MM.1S (cell line): ENCODE measurements around the gene NR4A2.

Experiments
- DNase-seq: peaks from one replicate; pipeline ENCODE4 v3.0.0-alpha.2; 2015
- H2AFZ ChIP-seq: fragments of 300-600 bp; sonication (generic); 2 replicates; pipeline ENCODE4 v1.6.0; 2016; ENCODE audit warnings: antibody characterized with exemption, low read length
- H3F3A ChIP-seq: fragments of 300-600 bp; sonication (generic); 2 replicates; pipeline ENCODE4 v1.6.1; 2016; ENCODE audit warnings: mild to moderate bottlenecking, antibody characterized with exemption, low read length, moderate library complexity, mixed read lengths; ENCODE audit not compliant: insufficient read depth
- H3K27ac ChIP-seq: fragments of 300-600 bp; sonication (generic); 2 replicates; pipeline ENCODE4 v1.5.1; 2016; ENCODE audit warnings: mild to moderate bottlenecking, low read length
- H3K27me3 ChIP-seq: fragments of 300-600 bp; sonication (generic); replicated peaks from 2 replicates; pipeline ENCODE4 v1.6.0; 2016; ENCODE audit warnings: low read length; ENCODE audit not compliant: insufficient read depth
- H3K36me3 ChIP-seq: fragments of 300-600 bp; sonication (generic); replicated peaks from 2 replicates; pipeline ENCODE4 v1.6.1; 2016; ENCODE audit warnings: mild to moderate bottlenecking, low read length, mixed read lengths; ENCODE audit not compliant: insufficient read depth
- H3K4me1 ChIP-seq: fragments of 300-600 bp; sonication (generic); 2 replicates; pipeline ENCODE4 v1.6.1; 2016; ENCODE audit warnings: low read length, mixed read lengths
- H3K4me2 ChIP-seq: fragments of 300-600 bp; sonication (generic); 2 replicates; pipeline ENCODE4 v1.6.0; 2016; ENCODE audit warnings: low read depth, low read length
- H3K4me3 ChIP-seq: fragments of 300-600 bp; sonication (generic); 2 replicates; pipeline ENCODE4 v1.5.1; 2016; ENCODE audit warnings: low read length, mixed read lengths
- H3K79me2 ChIP-seq: fragments of 300-600 bp; sonication (generic); 2 replicates; pipeline ENCODE4 v1.6.1; 2016; ENCODE audit warnings: mixed run types, low read length, mixed read lengths
- H3K9ac ChIP-seq: fragments of 300-600 bp; sonication (generic); 2 replicates; pipeline ENCODE4 v1.6.1; 2016; ENCODE audit warnings: low read length, mixed read lengths
- H3K9me2 ChIP-seq: fragments of 300-600 bp; sonication (generic); replicated peaks from 2 replicates; pipeline ENCODE4 v1.6.1; 2016; ENCODE audit warnings: mild to moderate bottlenecking, low read length, mixed read lengths; ENCODE audit not compliant: insufficient read depth
- H3K9me3 ChIP-seq: fragments of 300-600 bp; sonication (generic); replicated peaks from 2 replicates; pipeline ENCODE4 v1.6.1; 2016; ENCODE audit warnings: mild to moderate bottlenecking, low read length, mixed read lengths; ENCODE audit not compliant: insufficient read depth
- H4K20me1 ChIP-seq: fragments of 300-600 bp; sonication (generic); 2 replicates; pipeline ENCODE4 v1.6.1; 2016; ENCODE audit warnings: mild to moderate bottlenecking, low read length, moderate library complexity, mixed read lengths; ENCODE audit not compliant: insufficient read depth
- EZH2 ChIP-seq: fragments of 300-600 bp; sonication (generic); optimal IDR thresholded peaks from 2 replicates; pipeline ENCODE3; 2017; ENCODE audit warnings: low read depth, mild to moderate bottlenecking, antibody characterized with exemption, low read length, mixed read lengths
- EZH2phosphoT487 ChIP-seq: fragments of 300-600 bp; sonication (generic); IDR thresholded peaks from 2 replicates; pipeline ENCODE4 v1.6.1; 2018; ENCODE audit warnings: antibody characterized with exemption, low read length
- TF ChIP-seq, protein P1 (sequence below): fragments of 300-600 bp; sonication (generic); IDR thresholded peaks from 2 replicates; pipeline ENCODE4 v1.5.1; 2016; ENCODE audit warnings: antibody characterized with exemption, low read length, mixed read lengths

The NR4A2 gene

GRCh38 chr2:156333274-156333950, 891 bp upstream of the NR4A2 start:
- H3K9me3 ChIP-seq = no peaks in the 10 kb centered on the region
- no peaks in the 10 kb centered on the region for H3K36me3 ChIP-seq
- peak overlapping the region; percentile 97 for H3K9ac ChIP-seq
- H3F3A ChIP-seq = peaks cover 18% of the 10 kb centered on the region
- no peaks in the 10 kb centered on the region for H3K27me3 ChIP-seq
- TF ChIP-seq, protein P1, sequence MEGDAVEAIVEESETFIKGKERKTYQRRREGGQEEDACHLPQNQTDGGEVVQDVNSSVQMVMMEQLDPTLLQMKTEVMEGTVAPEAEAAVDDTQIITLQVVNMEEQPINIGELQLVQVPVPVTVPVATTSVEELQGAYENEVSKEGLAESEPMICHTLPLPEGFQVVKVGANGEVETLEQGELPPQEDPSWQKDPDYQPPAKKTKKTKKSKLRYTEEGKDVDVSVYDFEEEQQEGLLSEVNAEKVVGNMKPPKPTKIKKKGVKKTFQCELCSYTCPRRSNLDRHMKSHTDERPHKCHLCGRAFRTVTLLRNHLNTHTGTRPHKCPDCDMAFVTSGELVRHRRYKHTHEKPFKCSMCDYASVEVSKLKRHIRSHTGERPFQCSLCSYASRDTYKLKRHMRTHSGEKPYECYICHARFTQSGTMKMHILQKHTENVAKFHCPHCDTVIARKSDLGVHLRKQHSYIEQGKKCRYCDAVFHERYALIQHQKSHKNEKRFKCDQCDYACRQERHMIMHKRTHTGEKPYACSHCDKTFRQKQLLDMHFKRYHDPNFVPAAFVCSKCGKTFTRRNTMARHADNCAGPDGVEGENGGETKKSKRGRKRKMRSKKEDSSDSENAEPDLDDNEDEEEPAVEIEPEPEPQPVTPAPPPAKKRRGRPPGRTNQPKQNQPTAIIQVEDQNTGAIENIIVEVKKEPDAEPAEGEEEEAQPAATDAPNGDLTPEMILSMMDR = no peak
- TF ChIP-seq EZH2 (no peak), EZH2phosphoT487 (no peak)
- peak overlapping the region; percentile 37; the same call in 1 of the 2 replicates for H2AFZ ChIP-seq
- no peaks in the 10 kb centered on the region for H4K20me1 ChIP-seq
- H3K27ac ChIP-seq = peak overlapping the region; percentile 93
- peak overlapping the region; percentile 76 for H3K4me3 ChIP-seq
- peak overlapping the region; percentile 90 for H3K4me2 ChIP-seq
- H3K9me2 ChIP-seq = no peaks in the 10 kb centered on the region
- DNase-seq = peak; percentile 40
- H3K79me2 ChIP-seq = no peaks in the 10 kb centered on the region
- peaks cover 5% of the 10 kb centered on the region for H3K4me1 ChIP-seq

DNA sequence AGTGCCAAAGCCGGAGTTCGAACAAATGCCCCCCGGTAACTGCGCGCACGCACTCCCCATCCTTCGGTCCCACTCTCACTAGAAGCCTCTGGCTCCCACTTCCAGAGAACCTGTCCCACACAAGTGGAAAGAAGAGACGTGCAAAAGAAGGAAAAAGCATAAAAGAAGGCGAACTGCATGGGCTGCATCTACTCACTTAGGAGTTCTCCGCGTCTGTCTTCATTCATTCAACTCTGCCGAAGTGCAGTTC, 312 bp downstream of the NR4A2 start:
- Histone ChIP-seq H3K4me2 (peak overlapping the region; percentile 90), H3K36me3 (no peaks in the 10 kb centered on the region), H3K9me3 (no peaks in the 10 kb centered on the region), H4K20me1 (no peaks in the 10 kb centered on the region), H3K27me3 (no peaks in the 10 kb centered on the region), H3K79me2 (no peaks in the 10 kb centered on the region), H3K27ac (peak overlapping the region; percentile 93), H3K9me2 (no peaks in the 10 kb centered on the region), H3K9ac (peak overlapping the region; percentile 97), H3F3A (peaks cover 18% of the 10 kb centered on the region), H2AFZ (peak overlapping the region; percentile 41), H3K4me3 (peak overlapping the region; percentile 76), H3K4me1 (peaks cover 5% of the 10 kb centered on the region)
- no peak for TF ChIP-seq EZH2
- no peak for TF ChIP-seq EZH2phosphoT487
- TF ChIP-seq, protein P1 = no peak
- no peak for DNase-seq

DNA sequence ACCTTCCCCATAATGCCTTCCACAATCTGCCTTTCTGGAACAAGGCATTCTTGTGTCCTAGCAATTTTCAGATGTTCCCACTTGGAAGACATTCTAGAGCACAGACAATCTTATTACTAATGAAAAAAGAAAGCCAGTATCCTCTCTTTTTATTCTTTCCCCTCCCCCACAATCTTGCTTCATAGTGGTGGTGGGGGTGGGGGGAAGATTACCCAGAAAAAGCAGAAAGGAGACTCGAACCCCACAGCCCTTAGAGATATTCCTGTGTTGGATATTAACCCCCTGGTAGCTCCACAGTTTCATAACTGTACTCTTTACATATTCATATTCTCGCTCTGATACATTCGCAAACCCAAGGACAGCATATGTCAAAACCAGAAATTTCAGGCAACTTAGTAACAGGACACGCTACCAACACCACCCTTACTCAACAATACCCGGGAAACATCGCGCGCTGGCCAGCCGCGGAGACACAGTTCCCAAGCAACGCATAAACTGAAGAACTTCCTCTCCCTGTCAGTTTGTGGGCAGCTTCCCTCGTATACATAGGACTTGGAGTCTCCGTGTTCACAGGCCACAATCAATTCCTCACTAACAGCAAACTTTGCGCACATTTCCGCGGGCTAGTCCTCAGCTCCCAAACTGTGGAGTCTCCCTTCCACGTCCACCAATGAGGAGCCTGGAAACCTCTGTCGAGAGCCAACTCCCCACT, 793 bp downstream of the NR4A2 start:
- H3K4me3 ChIP-seq = peak overlapping the region; percentile 76
- H3K27me3 ChIP-seq = no peaks in the 10 kb centered on the region
- H3K9me2 ChIP-seq = no peaks in the 10 kb centered on the region
- DNase-seq = no peak
- H3F3A ChIP-seq = peaks cover 18% of the 10 kb centered on the region
- TF ChIP-seq, protein P1 = no peak
- peak overlapping the region; percentile 41 for H2AFZ ChIP-seq
- no peaks in the 10 kb centered on the region for H3K9me3 ChIP-seq
- peaks cover 5% of the 10 kb centered on the region for H3K4me1 ChIP-seq
- H3K36me3 ChIP-seq = no peaks in the 10 kb centered on the region
- H3K9ac ChIP-seq = peak overlapping the region; percentile 97
- H3K4me2 ChIP-seq = peak overlapping the region; percentile 90
- H3K27ac ChIP-seq = peak overlapping the region; percentile 93
- H4K20me1 ChIP-seq = no peaks in the 10 kb centered on the region
- no peaks in the 10 kb centered on the region for H3K79me2 ChIP-seq
